HG03460 (cell line): Measurements from ENCODE around the gene LPIN1.

Experiments used
- ATAC-seq: cut with Tn5 transposase; IDR thresholded peaks from one replicate; pipeline ENCODE4 v1.9.1; 2021; ENCODE audit not compliant: unreplicated experiment

Gene LPIN1

GRCh38 chr2:11784280-11784679 is 37.8 kb downstream of the LPIN1 start:
- ATAC-seq, result no peak

GRCh38 chr2:11784747-11785610 is 38.5 kb downstream of the LPIN1 start:
- no peak for ATAC-seq

- no peak for ATAC-seq
Observed at GRCh38 chr2:11785611-11785940, 39.1 kb downstream of the LPIN1 start.

GRCh38 chr2:11786191-11786590 is 39.8 kb downstream of the LPIN1 start:
- no peak for ATAC-seq

GRCh38 chr2:11786592-11786991 is 40.2 kb downstream of the LPIN1 start:
- no peak for ATAC-seq

- ATAC-seq, result no peak
Observed at GRCh38 chr2:11787991-11788390, 41.6 kb downstream of the LPIN1 start.

GRCh38 chr2:11788461-11789124 is 42.2 kb downstream of the LPIN1 start:
- no peak for ATAC-seq

- ATAC-seq, result no peak
Observed at GRCh38 chr2:11789243-11789642, 42.8 kb downstream of the LPIN1 start.

- ATAC-seq, result no peak
Observed at GRCh38 chr2:11790228-11790627, 43.8 kb downstream of the LPIN1 start.

- ATAC-seq, result no peak
Observed at GRCh38 chr2:11795590-11795989, 49.2 kb downstream of the LPIN1 start.

- ATAC-seq, result no peak
Observed at GRCh38 chr2:11796190-11797171, 50.0 kb downstream of the LPIN1 start.

GRCh38 chr2:11797846-11798245 is 51.4 kb downstream of the LPIN1 start:
- no peak for ATAC-seq

GRCh38 chr2:11798701-11799435 is 52.4 kb downstream of the LPIN1 start:
- no peak for ATAC-seq

- no peak for ATAC-seq
Observed at GRCh38 chr2:11799826-11800225, 53.4 kb downstream of the LPIN1 start.

GRCh38 chr2:11802782-11803191 is 56.4 kb downstream of the LPIN1 start:
- ATAC-seq, result no peak

GRCh38 chr2:11805024-11805423 is 58.6 kb downstream of the LPIN1 start:
- ATAC-seq, result no peak

GRCh38 chr2:11805920-11806319 is 59.5 kb downstream of the LPIN1 start:
- ATAC-seq, result no peak

GRCh38 chr2:11807156-11808015 is 61.0 kb downstream of the LPIN1 start:
- no peak for ATAC-seq

- no peak for ATAC-seq
Observed at GRCh38 chr2:11808016-11808400, 61.6 kb downstream of the LPIN1 start.
